ENCODE data around the gene EVI5L. TPM values are rescaled to one million over a fixed set of nuclear protein-coding genes. Genes with fewer than 3 reads are reported as not detected.

The EVI5L gene
- total RNA-seq, 1 donor from 2014 or later, result 22.9 TPM

DNA sequence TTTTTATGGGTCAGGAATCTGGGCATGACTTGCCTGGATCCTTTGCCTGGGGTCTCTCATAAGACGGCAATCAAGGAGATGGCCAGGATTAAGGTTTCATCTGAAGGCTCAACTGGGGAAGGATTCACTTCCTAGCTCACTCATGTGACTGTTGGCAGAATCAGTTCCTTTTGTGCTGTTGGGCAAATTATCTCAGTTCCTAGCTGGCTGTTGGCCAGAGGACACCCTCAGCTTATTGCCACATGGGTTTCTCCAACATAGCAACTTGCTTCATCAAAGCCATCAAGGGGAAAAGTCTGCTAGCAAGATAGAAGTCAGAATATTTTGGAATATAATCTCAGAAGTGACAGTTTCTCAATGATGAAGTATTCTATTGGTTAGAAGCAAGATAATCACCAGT, 12.2 kb upstream of the EVI5L start:
- TF ChIP-seq, protein P1, sequence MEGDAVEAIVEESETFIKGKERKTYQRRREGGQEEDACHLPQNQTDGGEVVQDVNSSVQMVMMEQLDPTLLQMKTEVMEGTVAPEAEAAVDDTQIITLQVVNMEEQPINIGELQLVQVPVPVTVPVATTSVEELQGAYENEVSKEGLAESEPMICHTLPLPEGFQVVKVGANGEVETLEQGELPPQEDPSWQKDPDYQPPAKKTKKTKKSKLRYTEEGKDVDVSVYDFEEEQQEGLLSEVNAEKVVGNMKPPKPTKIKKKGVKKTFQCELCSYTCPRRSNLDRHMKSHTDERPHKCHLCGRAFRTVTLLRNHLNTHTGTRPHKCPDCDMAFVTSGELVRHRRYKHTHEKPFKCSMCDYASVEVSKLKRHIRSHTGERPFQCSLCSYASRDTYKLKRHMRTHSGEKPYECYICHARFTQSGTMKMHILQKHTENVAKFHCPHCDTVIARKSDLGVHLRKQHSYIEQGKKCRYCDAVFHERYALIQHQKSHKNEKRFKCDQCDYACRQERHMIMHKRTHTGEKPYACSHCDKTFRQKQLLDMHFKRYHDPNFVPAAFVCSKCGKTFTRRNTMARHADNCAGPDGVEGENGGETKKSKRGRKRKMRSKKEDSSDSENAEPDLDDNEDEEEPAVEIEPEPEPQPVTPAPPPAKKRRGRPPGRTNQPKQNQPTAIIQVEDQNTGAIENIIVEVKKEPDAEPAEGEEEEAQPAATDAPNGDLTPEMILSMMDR (IDR thresholded peaks at IDR 0.05; ENCODE audit: borderline replicate concordance), result no peak
- no peaks in the 10 kb centered on the region for H3K36me3 ChIP-seq
- no peaks in the 10 kb centered on the region for H3K4me1 ChIP-seq
- no peak overlapping the region for H3K27ac ChIP-seq (replicated peaks)
- no peak overlapping the region for H3K4me3 ChIP-seq
- H3K27me3 ChIP-seq (ENCODE audit: low read depth), result peaks cover 39% of the 10 kb centered on the region
- intact Hi-C loops (cut with micrococcal nuclease), result no loop called here
- no peak for DNase-seq
- H3K9me3 ChIP-seq (replicated peaks), result peaks cover 37% of the 10 kb centered on the region

DNA sequence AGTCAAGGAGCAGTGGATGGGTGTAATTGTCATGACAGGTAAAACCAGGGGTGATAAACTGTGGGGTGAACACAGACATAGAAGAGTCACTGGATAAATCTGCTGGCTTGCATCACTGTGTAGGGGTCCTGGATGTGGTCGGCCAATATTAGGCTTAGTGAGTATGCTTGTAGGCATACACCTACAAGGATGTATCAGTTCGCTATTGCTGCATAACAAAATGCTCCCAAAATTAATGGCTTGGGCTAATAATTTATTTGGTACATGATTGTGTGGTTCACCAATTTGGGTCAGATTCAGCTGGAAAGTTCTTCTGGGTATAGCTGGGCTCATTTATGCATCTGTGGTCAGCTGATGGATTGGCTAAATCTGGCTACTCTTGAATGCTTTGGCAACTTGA, 11.2 kb upstream of the EVI5L start:
- Histone ChIP-seq H3K4me1 (no peaks in the 10 kb centered on the region), H3K27me3 (ENCODE audit: low read depth) (peaks cover 42% of the 10 kb centered on the region), H3K27ac (replicated peaks) (no peak overlapping the region), H3K36me3 (no peaks in the 10 kb centered on the region), H3K4me3 (no peak overlapping the region), H3K9me3 (replicated peaks) (peaks cover 37% of the 10 kb centered on the region)
- no peak for DNase-seq
- intact Hi-C loops (cut with micrococcal nuclease), result no loop called here
- TF ChIP-seq, protein P1 (IDR thresholded peaks at IDR 0.05; ENCODE audit: borderline replicate concordance), result no peak

DNA sequence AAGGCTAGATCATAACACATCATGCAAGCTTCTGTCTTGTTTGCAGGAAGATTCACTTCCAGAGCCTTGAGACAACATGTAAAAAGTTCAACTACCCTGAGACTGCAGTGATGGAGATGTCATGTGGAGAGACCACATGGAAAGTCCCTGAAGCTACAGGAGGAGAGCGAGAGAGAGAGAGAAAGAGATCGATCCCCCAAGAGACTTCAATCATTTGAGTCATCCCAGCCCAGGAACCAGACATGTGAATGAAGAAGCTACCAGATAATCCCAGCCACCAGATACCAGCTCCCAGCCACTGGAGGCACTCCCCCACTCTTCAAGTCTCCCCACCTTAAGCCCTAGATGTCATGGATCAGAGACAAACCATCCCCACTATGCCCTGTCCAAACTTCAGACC, 10.7 kb upstream of the EVI5L start:
- peaks cover 37% of the 10 kb centered on the region for H3K9me3 ChIP-seq (replicated peaks)
- intact Hi-C loops (cut with micrococcal nuclease), result no loop called here
- TF ChIP-seq, protein P1 (IDR thresholded peaks at IDR 0.05; ENCODE audit: borderline replicate concordance), result no peak
- no peak overlapping the region for H3K4me3 ChIP-seq
- H3K36me3 ChIP-seq, result no peaks in the 10 kb centered on the region
- H3K4me1 ChIP-seq, result no peaks in the 10 kb centered on the region
- H3K27me3 ChIP-seq (ENCODE audit: low read depth), result peaks cover 45% of the 10 kb centered on the region
- H3K27ac ChIP-seq (replicated peaks), result no peak overlapping the region
- no peak for DNase-seq

DNA sequence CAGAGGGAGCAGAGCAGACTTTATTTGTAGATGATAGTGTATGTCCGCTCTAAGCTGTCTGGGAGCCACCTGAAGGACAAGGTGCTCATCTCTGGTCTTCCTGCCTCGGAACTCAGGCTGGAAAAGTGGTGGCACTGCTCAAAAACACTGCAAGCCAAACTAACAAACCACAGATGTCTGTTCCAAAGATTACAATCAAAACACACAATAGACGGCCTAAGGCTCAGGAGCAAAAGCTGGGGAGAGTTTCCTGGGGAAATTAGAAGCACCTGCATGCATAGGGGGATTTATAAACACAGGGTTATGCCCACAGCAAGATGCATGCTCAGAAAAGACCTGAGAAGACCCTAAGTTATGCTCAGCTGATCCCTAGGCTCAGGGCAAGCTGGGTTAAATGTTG, 9.4 kb upstream of the EVI5L start:
- H3K27me3 ChIP-seq (ENCODE audit: low read depth), result peaks cover 53% of the 10 kb centered on the region
- TF ChIP-seq, protein P1 (IDR thresholded peaks at IDR 0.05; ENCODE audit: borderline replicate concordance), result no peak
- H3K9me3 ChIP-seq (replicated peaks), result peaks cover 34% of the 10 kb centered on the region
- H3K36me3 ChIP-seq, result no peaks in the 10 kb centered on the region
- no peak overlapping the region for H3K4me3 ChIP-seq
- no peak overlapping the region for H3K27ac ChIP-seq (replicated peaks)
- DNase-seq, result no peak
- intact Hi-C loops (cut with micrococcal nuclease), result no loop called here
- no peaks in the 10 kb centered on the region for H3K4me1 ChIP-seq

DNA sequence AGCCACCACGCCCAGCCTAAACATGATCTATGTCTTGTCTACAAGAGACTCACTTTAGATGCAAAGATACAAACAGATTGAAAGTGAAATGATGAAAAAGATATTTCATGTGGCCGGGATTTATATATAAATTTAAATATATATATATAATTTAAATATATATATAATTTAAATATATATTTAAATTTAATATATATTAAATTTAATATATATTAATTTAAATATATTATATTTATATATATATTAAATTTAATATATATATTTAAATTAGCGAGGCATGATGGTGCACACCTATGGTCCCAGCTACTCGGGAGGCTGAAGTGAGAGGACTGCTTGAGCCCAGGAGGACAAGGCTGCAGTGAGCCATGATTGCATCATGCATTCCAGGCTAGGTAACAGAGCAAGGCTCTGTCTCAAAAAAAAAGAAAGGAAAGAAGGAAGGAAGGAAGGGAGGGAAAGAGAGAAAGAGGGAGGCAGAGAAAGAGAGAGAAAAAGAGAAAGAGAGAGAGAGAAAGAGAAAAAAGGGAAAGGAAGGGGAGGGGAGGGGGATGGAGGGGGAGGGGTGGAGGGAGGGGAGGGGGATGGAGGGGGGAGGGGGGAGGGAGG, 7.0 kb upstream of the EVI5L start:
- peaks cover 53% of the 10 kb centered on the region for H3K27me3 ChIP-seq (ENCODE audit: low read depth)

More for the DNA sequence above, 7.0 kb upstream of the EVI5L start:
- Histone ChIP-seq H3K27ac (replicated peaks) (no peak overlapping the region), H3K9me3 (replicated peaks) (peaks cover 10% of the 10 kb centered on the region), H3K4me1 (no peaks in the 10 kb centered on the region), H3K4me3 (no peak overlapping the region), H3K36me3 (no peaks in the 10 kb centered on the region)
- intact Hi-C loops (cut with micrococcal nuclease), result no loop called here
- DNase-seq, result no peak
- TF ChIP-seq, protein P1 (IDR thresholded peaks at IDR 0.05; ENCODE audit: borderline replicate concordance), result no peak
